Embryonic facial prominence (tissue), 1 donor: ENCODE data around the gene EPC2.
"Not testable (repeated sequence)": the region's sequence is repeated elsewhere in the genome, so short reads cannot be mapped to it uniquely, and the experiment has no call there.

ENCODE experiments used
- DNase-seq: peaks from one replicate; pipeline ENCODE4 v3.0.0-alpha.2; 2016; ENCODE audit errors: extremely low spot score

Gene EPC2

GRCh38 chr2:148674063-148675020 lies 29.8 kb downstream of the EPC2 start:
- DNase-seq, result no peak

- no peak for DNase-seq
These were observed 31.2 kb downstream of the EPC2 start for GRCh38 chr2:148675708-148676107.

GRCh38 chr2:148678302-148679179 lies 34.0 kb downstream of the EPC2 start:
- DNase-seq, result not testable (repeated sequence)

GRCh38 chr2:148680462-148680861 lies 35.9 kb downstream of the EPC2 start:
- DNase-seq, result no peak

GRCh38 chr2:148681443-148681842 lies 36.9 kb downstream of the EPC2 start:
- no peak for DNase-seq

- not testable (repeated sequence) for DNase-seq
These were observed 37.3 kb downstream of the EPC2 start for GRCh38 chr2:148681862-148682261.

- no peak for DNase-seq
These were observed 40.0 kb downstream of the EPC2 start for GRCh38 chr2:148684507-148684906.

- DNase-seq, result no peak
These were observed 43.0 kb downstream of the EPC2 start for GRCh38 chr2:148687543-148687942.

- not testable (repeated sequence) for DNase-seq
These were observed 43.5 kb downstream of the EPC2 start for GRCh38 chr2:148688011-148688410.

GRCh38 chr2:148696985-148697384 lies 52.4 kb downstream of the EPC2 start:
- DNase-seq, result no peak

- no peak for DNase-seq
These were observed 55.3 kb downstream of the EPC2 start for GRCh38 chr2:148699830-148700229.

- no peak for DNase-seq
These were observed 56.5 kb downstream of the EPC2 start for GRCh38 chr2:148701039-148701438.

- DNase-seq, result no peak
These were observed 57.3 kb downstream of the EPC2 start for GRCh38 chr2:148701877-148702276.

- DNase-seq, result no peak
These were observed 57.9 kb downstream of the EPC2 start for GRCh38 chr2:148702475-148702874.

GRCh38 chr2:148704247-148704646 lies 59.7 kb downstream of the EPC2 start:
- no peak for DNase-seq

GRCh38 chr2:148716378-148716920 lies 71.9 kb downstream of the EPC2 start:
- DNase-seq, result no peak

- DNase-seq, result no peak
These were observed 73.5 kb downstream of the EPC2 start for GRCh38 chr2:148718039-148718438.

- DNase-seq, result no peak
These were observed 74.7 kb downstream of the EPC2 start for GRCh38 chr2:148719195-148719749.

GRCh38 chr2:148719941-148720436 lies 75.4 kb downstream of the EPC2 start:
- no peak for DNase-seq

GRCh38 chr2:148720501-148721001 lies 76.0 kb downstream of the EPC2 start:
- DNase-seq, result no peak

- DNase-seq, result no peak
These were observed 77.0 kb downstream of the EPC2 start for GRCh38 chr2:148721520-148721931.
